Measurements from ENCODE around the gene AVPR2.

The AVPR2 gene

GRCh38 chrX:153952373-153953026 is 48.0 kb downstream of the AVPR2 start:
- TF ChIP-seq CTCF (conservative IDR thresholded peaks at IDR 0.05; ENCODE audit: low read depth, low read length): no peak
- DNase-seq (ENCODE audit: low read depth): no peak
- H3K4me3 ChIP-seq (ENCODE audit: low read length): no peak overlapping the region

- DNase-seq (ENCODE audit: low read depth): no peak
Measured at GRCh38 chrX:153953342-153953830, 48.9 kb downstream of the AVPR2 start.

GRCh38 chrX:153953892-153954557 is 49.6 kb downstream of the AVPR2 start:
- H3K4me3 ChIP-seq (ENCODE audit: low read length): no peak overlapping the region
- peak; percentile 7 for TF ChIP-seq CTCF (conservative IDR thresholded peaks at IDR 0.05; ENCODE audit: low read depth, low read length)
- DNase-seq (ENCODE audit: low read depth): no peak

More at GRCh38 chrX:153953342-153953830, 48.9 kb downstream of the AVPR2 start:
- TF ChIP-seq CTCF (conservative IDR thresholded peaks at IDR 0.05; ENCODE audit: low read depth, low read length): peak; percentile 96
- H3K4me3 ChIP-seq (ENCODE audit: low read length): no peak overlapping the region

GRCh38 chrX:153954558-153955227 is 50.2 kb downstream of the AVPR2 start:
- no peak for TF ChIP-seq CTCF (conservative IDR thresholded peaks at IDR 0.05; ENCODE audit: low read depth, low read length)
- H3K4me3 ChIP-seq (ENCODE audit: low read length): no peak overlapping the region
- DNase-seq (ENCODE audit: low read depth): no peak

GRCh38 chrX:153955228-153955732 is 50.8 kb downstream of the AVPR2 start:
- no peak overlapping the region for H3K4me3 ChIP-seq (ENCODE audit: low read length)
- no peak for DNase-seq (ENCODE audit: low read depth)
- no peak for TF ChIP-seq CTCF (conservative IDR thresholded peaks at IDR 0.05; ENCODE audit: low read depth, low read length)

GRCh38 chrX:153956044-153956907 is 51.8 kb downstream of the AVPR2 start:
- DNase-seq (ENCODE audit: low read depth): no peak
- no peak overlapping the region for H3K4me3 ChIP-seq (ENCODE audit: low read length)
- TF ChIP-seq CTCF (conservative IDR thresholded peaks at IDR 0.05; ENCODE audit: low read depth, low read length): no peak

Measured in retinal pigment epithelial cell (primary cell).